Neural progenitor cell (in vitro differentiated cells): ENCODE measurements around the gene AKR1E2. TPM values are rescaled to one million over a fixed set of nuclear protein-coding genes. Genes with fewer than 3 reads are reported as not detected.

Experiments
- DNase-seq: peaks from one replicate; pipeline ENCODE4 v3.0.0-alpha.2; 2016; ENCODE audit warnings: low spot score
- H2AFZ ChIP-seq: fragments of 200-600 bp; sonication (generic); replicated peaks from 2 replicates; pipeline ENCODE4 v1.6.1; 2016; ENCODE audit warnings: antibody characterized with exemption
- H3F3A ChIP-seq: fragments of 200-600 bp; sonication (generic); 2 replicates; pipeline ENCODE4 v1.6.1; 2016; ENCODE audit warnings: antibody characterized with exemption, low read depth
- H3K27ac ChIP-seq: fragments of 200-600 bp; sonication (generic); 2 replicates; pipeline ENCODE4 v1.5.1; 2016; ENCODE audit warnings: mild to moderate bottlenecking
- H3K27me3 ChIP-seq: fragments of 200-600 bp; sonication (generic); 2 replicates; pipeline ENCODE4 v1.6.1; 2016; ENCODE audit warnings: mild to moderate bottlenecking, moderate library complexity
- H3K36me3 ChIP-seq: fragments of 200-600 bp; sonication (generic); 2 replicates; pipeline ENCODE4 v1.5.1; 2016
- H3K4me1 ChIP-seq: fragments of 200-600 bp; sonication (generic); 2 replicates; pipeline ENCODE4 v1.6.1; 2016; ENCODE audit warnings: mixed run types
- H3K4me2 ChIP-seq: fragments of 200-600 bp; sonication (generic); 2 replicates; pipeline ENCODE4 v1.6.1; 2016
- H3K4me3 ChIP-seq: fragments of 200-600 bp; sonication (generic); 2 replicates; pipeline ENCODE4 v1.5.1; 2016
- H3K79me2 ChIP-seq: fragments of 200-600 bp; sonication (generic); 2 replicates; pipeline ENCODE4 v1.6.1; 2016; ENCODE audit warnings: low read depth
- H3K9ac ChIP-seq: fragments of 200-600 bp; sonication (generic); 2 replicates; pipeline ENCODE4 v1.6.1; 2016
- H3K9me3 ChIP-seq: fragments of 200-600 bp; sonication (generic); 2 replicates; pipeline ENCODE4 v1.5.1; 2016; ENCODE audit warnings: low read depth
- H4K20me1 ChIP-seq: fragments of 200-600 bp; sonication (generic); 2 replicates; pipeline ENCODE4 v1.6.1; 2016; ENCODE audit warnings: low read depth
- H3K27ac Mint-ChIP-seq: 3 replicates; pipeline ENCODE4 v1.8.0; 2021; ENCODE audit warnings: mixed read lengths
- H3K27me3 Mint-ChIP-seq: 2 replicates; pipeline ENCODE4 v1.8.0; 2022; ENCODE audit warnings: low read depth, mild to moderate bottlenecking, inconsistent platforms, moderate library complexity, mixed read lengths; ENCODE audit not compliant: insufficient read depth
- H3K36me3 Mint-ChIP-seq: 3 replicates; pipeline ENCODE4 v1.8.0; 2021; ENCODE audit warnings: mixed read lengths
- H3K4me1 Mint-ChIP-seq: 3 replicates; pipeline ENCODE4 v1.8.0; 2021; ENCODE audit warnings: mixed read lengths
- H3K4me3 Mint-ChIP-seq: 3 replicates; pipeline ENCODE4 v1.8.0; 2021; ENCODE audit warnings: mild to moderate bottlenecking, moderate library complexity, mixed read lengths
- H3K9me3 Mint-ChIP-seq: 3 replicates; pipeline ENCODE4 v1.8.0; 2020; ENCODE audit warnings: mixed read lengths
- CTCF ChIP-seq: fragments of 200-600 bp; sonication (generic); IDR thresholded peaks from 2 replicates; pipeline ENCODE4 v1.5.1; 2017; ENCODE audit warnings: antibody characterized with exemption, mild to moderate bottlenecking
- EZH2 ChIP-seq: fragments of 200-600 bp; sonication (generic); IDR thresholded peaks from 2 replicates; pipeline ENCODE4 v1.6.1; 2017; ENCODE audit warnings: antibody characterized with exemption, mild to moderate bottlenecking, moderate library complexity
- EZH2phosphoT487 ChIP-seq: fragments of 200-600 bp; sonication (generic); IDR thresholded peaks from 2 replicates; pipeline ENCODE4 v1.6.1; 2017; ENCODE audit warnings: antibody characterized with exemption
- total RNA-seq: library from RNA; depleted of rRNA; stranded (reverse); fragments of >200 nt; gene quantifications from 2 replicates; pipeline ENCODE4 v1.2.3, GENCODE V29; 2015; ENCODE audit warnings: low replicate concordance

AKR1E2 gene
- total RNA-seq, 1 donor from 2014 or later, result 3.4 TPM

- DNase-seq, result no peak
- no peak overlapping the region for H3K27ac ChIP-seq
- no peaks in the 10 kb centered on the region for H3K27me3 ChIP-seq
- H3K4me1 ChIP-seq, result peaks cover 3% of the 10 kb centered on the region
- H3K9me3 ChIP-seq, result no peaks in the 10 kb centered on the region
- Mint-ChIP-seq H3K27ac (no peak overlapping the region), H3K4me3 (no peak overlapping the region), H3K4me1 (peaks cover 9% of the 10 kb centered on the region), H3K27me3 (peaks cover 3% of the 10 kb centered on the region), H3K9me3 (peaks cover 6% of the 10 kb centered on the region), H3K36me3 (no peaks in the 10 kb centered on the region)
- H3K4me3 ChIP-seq, result no peak overlapping the region
- H2AFZ ChIP-seq, result no peak overlapping the region
- no peaks in the 10 kb centered on the region for H3K79me2 ChIP-seq
- no peaks in the 10 kb centered on the region for H3K36me3 ChIP-seq
- H3K4me2 ChIP-seq, result no peak overlapping the region
- H3F3A ChIP-seq, result peaks cover 11% of the 10 kb centered on the region
- H3K9ac ChIP-seq, result no peak overlapping the region
- no peaks in the 10 kb centered on the region for H4K20me1 ChIP-seq
- TF ChIP-seq EZH2 (no peak), EZH2phosphoT487 (no peak), CTCF (no peak)
Measured at GRCh38 chr10:4816966-4817365, 9.0 kb upstream of the AKR1E2 start.

- H3K79me2 ChIP-seq, result no peaks in the 10 kb centered on the region
- Mint-ChIP-seq H3K9me3 (peaks cover 11% of the 10 kb centered on the region), H3K27me3 (peaks cover 5% of the 10 kb centered on the region), H3K4me1 (peaks cover 9% of the 10 kb centered on the region), H3K4me3 (no peak overlapping the region), H3K36me3 (no peaks in the 10 kb centered on the region), H3K27ac (no peak overlapping the region)
- H4K20me1 ChIP-seq, result no peaks in the 10 kb centered on the region
- no peaks in the 10 kb centered on the region for H3K27me3 ChIP-seq
- H3K27ac ChIP-seq, result no peak overlapping the region
- no peak overlapping the region for H3K9ac ChIP-seq
- no peak for DNase-seq
- TF ChIP-seq CTCF (no peak), EZH2 (no peak), EZH2phosphoT487 (no peak)
- H3K4me3 ChIP-seq, result no peak overlapping the region
- peaks cover 3% of the 10 kb centered on the region for H3K4me1 ChIP-seq
- peaks cover 11% of the 10 kb centered on the region for H3F3A ChIP-seq
- H3K9me3 ChIP-seq, result no peaks in the 10 kb centered on the region
- H3K4me2 ChIP-seq, result no peak overlapping the region
- H2AFZ ChIP-seq, result no peak overlapping the region
- H3K36me3 ChIP-seq, result no peaks in the 10 kb centered on the region
Measured at GRCh38 chr10:4819067-4819466, 6.9 kb upstream of the AKR1E2 start.

GRCh38 chr10:4819707-4820106 lies 6.3 kb upstream of the AKR1E2 start:
- H3K9ac ChIP-seq, result no peak overlapping the region
- Mint-ChIP-seq H3K4me1 (peaks cover 9% of the 10 kb centered on the region), H3K27me3 (peaks cover 5% of the 10 kb centered on the region), H3K27ac (no peak overlapping the region), H3K4me3 (no peak overlapping the region), H3K9me3 (peaks cover 11% of the 10 kb centered on the region), H3K36me3 (no peaks in the 10 kb centered on the region)
- H3K9me3 ChIP-seq, result no peaks in the 10 kb centered on the region
- H3K27me3 ChIP-seq, result no peaks in the 10 kb centered on the region
- DNase-seq, result no peak
- peaks cover 3% of the 10 kb centered on the region for H3K4me1 ChIP-seq
- H3K27ac ChIP-seq, result no peak overlapping the region
- H4K20me1 ChIP-seq, result no peaks in the 10 kb centered on the region
- H3F3A ChIP-seq, result peaks cover 13% of the 10 kb centered on the region
- no peaks in the 10 kb centered on the region for H3K79me2 ChIP-seq
- TF ChIP-seq CTCF (no peak), EZH2 (no peak), EZH2phosphoT487 (no peak)
- no peak overlapping the region for H3K4me3 ChIP-seq
- no peak overlapping the region for H3K4me2 ChIP-seq
- no peak overlapping the region for H2AFZ ChIP-seq
- no peaks in the 10 kb centered on the region for H3K36me3 ChIP-seq
